NOMO-1 treated with dmso at 0.1 percent for 144 hours (cell line): ENCODE data around the gene LIMS1.
"Not testable (repeated sequence)": the region's sequence is repeated elsewhere in the genome, so short reads cannot be mapped to it uniquely, and the experiment has no call there.

Experiments
- DNase-seq: peaks from one replicate; lab custom pipeline; 2025; ENCODE audit not compliant: unreplicated experiment; lab: John Stamatoyannopoulos, UW

The LIMS1 gene, protein sequence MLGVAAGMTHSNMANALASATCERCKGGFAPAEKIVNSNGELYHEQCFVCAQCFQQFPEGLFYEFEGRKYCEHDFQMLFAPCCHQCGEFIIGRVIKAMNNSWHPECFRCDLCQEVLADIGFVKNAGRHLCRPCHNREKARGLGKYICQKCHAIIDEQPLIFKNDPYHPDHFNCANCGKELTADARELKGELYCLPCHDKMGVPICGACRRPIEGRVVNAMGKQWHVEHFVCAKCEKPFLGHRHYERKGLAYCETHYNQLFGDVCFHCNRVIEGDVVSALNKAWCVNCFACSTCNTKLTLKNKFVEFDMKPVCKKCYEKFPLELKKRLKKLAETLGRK

GRCh38 chr2:108533832-108534583 is at the start of gene LIMS1:
Gene LIMS1 (plus strand): TSS chr2:108534470. CDS start chr2:108534563, 93 bp downstream.
- DNase-seq = peak; percentile 60

- no peak for DNase-seq
Observed at GRCh38 chr2:108485253-108485652, 49.0 kb upstream of the LIMS1 start.

- no peak for DNase-seq
Observed at GRCh38 chr2:108490506-108491122, 43.7 kb upstream of the LIMS1 start.

GRCh38 chr2:108491848-108492247 is 42.4 kb upstream of the LIMS1 start:
- DNase-seq = no peak

DNA sequence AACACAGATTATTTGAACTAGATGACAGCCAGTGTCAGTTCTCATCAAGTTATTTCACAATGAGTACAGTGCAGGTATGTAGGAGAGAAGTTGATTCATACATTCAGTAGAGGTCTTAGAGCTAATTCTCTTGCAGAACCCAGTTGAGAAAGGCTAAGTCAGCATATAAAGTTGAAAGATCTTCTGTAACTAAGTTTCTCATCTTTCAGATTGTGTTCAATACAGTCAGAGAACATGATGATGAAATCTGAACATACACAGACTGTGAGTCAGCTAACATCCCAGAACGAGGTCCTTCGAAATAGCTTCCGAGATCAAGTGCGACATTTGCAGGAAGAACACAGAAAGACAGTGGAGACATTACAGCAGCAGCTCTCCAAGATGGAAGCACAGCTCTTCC is 41.9 kb upstream of the LIMS1 start:
- DNase-seq = no peak

DNA sequence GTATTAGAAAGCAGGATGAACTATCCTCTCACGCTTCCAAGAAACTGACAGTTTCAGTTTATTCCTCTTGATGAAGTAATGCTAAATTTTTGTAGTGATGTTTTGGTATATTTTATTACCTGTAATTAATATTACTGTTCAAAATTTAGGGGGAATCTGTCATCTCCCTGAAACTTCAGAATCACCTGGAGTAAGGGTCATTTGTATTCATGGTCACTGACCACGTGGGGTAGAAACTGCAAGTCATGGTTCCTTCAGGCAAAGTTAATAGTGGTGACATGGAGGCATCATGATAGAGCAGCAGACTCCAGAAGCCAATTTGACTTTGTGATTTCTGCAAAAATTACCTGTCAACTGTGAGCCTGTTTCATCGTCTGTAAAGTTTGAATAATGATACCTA is 38.1 kb upstream of the LIMS1 start:
- DNase-seq = not testable (repeated sequence)

- not testable (repeated sequence) for DNase-seq
Observed at GRCh38 chr2:108507620-108508019, 26.6 kb upstream of the LIMS1 start.

GRCh38 chr2:108512431-108512830 is 21.8 kb upstream of the LIMS1 start:
- not testable (repeated sequence) for DNase-seq

- not testable (repeated sequence) for DNase-seq
Observed at GRCh38 chr2:108514478-108514877, 19.8 kb upstream of the LIMS1 start.

DNA sequence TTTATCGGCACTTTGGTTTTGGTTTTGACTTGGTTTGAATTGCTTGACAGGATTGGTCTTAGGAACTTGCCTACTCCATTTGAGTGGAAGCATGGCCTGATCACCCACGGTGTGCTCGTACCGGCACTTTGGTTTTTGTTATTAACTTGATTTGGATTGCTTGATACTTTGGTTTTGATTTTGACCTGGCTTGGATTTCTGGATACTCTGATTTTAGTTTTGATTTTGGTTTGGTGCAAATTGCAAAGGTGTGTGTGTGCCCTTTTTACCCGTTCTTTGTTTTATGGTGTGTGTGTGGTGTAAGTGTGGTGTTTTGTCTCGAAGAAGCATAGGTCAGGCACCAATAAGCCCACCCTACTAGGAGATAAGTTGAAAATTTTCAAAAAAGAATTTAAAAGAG is 9.6 kb upstream of the LIMS1 start:
- DNase-seq = not testable (repeated sequence)

- not testable (repeated sequence) for DNase-seq
Observed at GRCh38 chr2:108525258-108525657, 9.0 kb upstream of the LIMS1 start.

DNA sequence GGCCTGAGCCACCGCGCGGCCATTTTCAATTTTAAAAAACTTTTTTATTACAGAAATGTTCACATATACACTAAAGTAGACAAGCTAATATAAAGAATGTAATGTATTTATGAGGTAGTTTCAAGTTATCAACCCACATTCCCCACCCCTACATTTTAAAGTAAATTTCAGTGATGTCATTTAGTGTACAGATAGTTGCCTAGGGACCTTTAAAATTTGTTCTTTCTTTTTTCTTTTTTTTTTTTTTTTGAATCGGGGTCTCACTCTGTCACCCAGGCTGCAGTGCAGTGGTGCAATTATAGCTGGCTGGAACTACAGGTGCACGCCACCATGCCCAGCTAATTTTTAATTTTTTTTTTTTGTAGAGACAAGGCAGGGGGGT is 2.6 kb upstream of the LIMS1 start:
- DNase-seq = no peak

DNA sequence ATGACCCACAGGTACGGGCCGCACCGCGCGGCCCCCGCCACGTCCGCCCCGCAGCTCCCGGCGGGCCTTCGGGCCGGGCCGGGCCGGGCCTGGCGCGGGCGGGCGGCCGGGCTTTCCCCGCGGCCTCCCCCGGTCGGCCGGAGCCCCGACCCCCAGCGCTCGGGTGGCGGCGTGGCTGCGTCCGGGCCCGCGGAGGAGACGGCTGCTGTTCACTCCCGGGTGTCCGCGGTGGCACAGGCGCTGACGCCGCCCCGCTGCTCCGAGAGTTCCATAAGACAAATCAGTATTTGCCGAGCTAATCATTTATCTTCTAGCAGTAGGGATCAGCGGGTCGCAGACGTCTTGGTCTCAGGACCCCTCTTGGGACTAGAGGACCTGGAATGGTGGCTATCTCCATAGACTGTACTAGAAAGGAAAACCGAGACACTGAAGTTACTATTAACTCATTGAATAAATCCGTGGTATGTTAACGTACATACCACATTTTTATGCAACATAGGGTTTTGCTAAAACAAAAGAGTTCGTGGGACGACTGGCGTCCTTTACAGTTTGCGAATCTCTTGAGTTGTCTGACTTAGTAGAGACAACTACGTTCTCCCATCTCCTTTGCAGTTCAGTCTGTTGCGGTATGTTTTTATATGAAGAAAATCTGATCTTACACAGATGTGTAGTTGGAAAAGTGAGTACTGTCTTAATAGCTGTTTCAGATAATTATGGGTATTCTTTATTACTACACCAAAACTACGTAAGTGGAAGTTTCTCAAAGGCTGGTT is 500 bp downstream of the LIMS1 start:
- no peak for DNase-seq

- DNase-seq = no peak
Observed at GRCh38 chr2:108535357-108535631, 1.0 kb downstream of the LIMS1 start.

DNA sequence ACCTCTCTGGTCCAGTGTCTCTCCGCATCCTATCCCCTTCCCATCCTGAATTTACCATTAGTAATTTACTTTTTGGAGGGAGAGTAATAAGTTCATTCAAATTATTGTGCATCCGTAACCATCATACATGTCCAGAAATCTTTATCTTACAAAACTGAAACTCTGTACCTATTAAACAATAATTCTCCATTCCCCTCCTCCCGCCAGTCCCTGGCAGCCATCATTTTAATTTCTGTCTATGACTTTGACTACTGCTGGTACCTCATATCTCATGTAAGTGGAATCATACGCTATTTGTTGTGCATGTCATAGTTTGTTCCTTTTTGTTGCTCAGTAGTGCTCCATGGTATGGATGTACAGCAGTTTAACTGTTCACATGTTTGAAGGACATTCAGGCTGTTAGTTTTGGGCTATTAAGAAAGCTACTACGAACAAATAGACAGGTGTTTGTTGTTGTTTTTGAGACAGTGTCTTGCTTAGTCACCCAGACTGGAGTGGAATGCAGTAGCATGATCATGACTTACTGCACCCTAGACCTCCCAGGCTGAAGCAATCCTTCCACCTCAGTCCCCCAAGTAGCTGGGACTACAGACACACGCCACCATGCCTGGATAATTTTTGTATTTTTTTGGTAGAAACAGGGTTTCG is 2.0 kb downstream of the LIMS1 start:
- no peak for DNase-seq

DNA sequence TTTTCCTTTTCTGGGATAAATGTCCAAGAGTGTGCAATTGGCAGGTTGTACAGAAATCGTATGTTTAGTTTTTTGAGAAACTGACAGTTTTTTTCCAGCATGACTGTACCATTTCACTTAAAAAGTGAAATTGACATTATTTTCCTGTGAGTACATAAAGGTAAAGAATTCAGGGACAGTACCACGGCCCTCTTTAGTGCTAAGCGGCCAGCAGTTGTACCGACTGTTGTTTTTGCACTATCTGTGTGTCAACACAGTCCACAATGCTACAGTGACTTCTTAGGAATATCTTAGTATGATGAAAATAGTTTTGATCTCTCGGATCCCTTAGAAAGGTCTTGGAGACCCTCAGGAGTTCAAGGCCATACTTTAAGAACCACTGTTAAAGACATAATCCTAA is 2.6 kb downstream of the LIMS1 start:
- no peak for DNase-seq

GRCh38 chr2:108538000-108538625 is 3.8 kb downstream of the LIMS1 start:
- DNase-seq = no peak

DNA sequence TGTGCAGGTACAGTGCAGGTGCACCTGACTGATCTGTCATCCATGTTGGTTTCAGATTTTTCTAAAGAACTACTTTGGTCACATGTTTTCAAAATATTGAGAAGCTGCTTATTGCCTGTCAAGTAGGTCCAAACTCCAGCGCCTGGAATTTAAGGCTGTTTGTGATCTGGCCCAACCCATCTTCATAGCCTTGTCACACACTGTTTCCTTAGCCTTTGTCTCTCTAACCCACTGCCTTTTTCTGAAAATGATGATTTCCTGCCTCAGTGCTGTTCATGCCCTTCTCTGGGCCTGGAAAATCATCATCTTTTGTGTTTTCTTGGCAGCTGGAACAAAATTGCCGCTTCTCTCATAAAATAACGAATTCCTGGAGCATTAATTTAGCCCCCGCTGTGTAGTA is 7.2 kb downstream of the LIMS1 start:
- DNase-seq = no peak

- no peak for DNase-seq
Observed at GRCh38 chr2:108542071-108542470, 7.8 kb downstream of the LIMS1 start.

DNA sequence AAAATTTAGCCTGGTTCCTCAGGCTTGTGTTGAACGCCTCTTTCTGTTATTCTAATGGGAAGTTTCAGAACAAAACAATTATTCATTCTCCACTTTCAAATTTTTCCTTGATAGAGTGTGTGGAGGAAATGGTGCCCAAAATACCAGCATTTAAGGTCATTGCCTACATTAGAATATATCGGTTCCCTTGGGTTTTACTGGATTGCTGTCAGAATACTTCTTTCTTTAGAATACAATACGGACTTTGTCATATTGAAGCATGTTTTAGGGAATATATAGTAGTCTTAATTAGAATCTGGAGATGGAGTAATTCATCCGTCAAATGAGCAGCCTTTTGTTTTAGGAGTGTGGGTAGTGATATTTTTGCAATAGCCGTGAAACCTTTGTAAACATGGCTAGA is 13.3 kb downstream of the LIMS1 start:
- no peak for DNase-seq
